ENCODE results near the gene CHRM5.

The CHRM5 gene

DNA sequence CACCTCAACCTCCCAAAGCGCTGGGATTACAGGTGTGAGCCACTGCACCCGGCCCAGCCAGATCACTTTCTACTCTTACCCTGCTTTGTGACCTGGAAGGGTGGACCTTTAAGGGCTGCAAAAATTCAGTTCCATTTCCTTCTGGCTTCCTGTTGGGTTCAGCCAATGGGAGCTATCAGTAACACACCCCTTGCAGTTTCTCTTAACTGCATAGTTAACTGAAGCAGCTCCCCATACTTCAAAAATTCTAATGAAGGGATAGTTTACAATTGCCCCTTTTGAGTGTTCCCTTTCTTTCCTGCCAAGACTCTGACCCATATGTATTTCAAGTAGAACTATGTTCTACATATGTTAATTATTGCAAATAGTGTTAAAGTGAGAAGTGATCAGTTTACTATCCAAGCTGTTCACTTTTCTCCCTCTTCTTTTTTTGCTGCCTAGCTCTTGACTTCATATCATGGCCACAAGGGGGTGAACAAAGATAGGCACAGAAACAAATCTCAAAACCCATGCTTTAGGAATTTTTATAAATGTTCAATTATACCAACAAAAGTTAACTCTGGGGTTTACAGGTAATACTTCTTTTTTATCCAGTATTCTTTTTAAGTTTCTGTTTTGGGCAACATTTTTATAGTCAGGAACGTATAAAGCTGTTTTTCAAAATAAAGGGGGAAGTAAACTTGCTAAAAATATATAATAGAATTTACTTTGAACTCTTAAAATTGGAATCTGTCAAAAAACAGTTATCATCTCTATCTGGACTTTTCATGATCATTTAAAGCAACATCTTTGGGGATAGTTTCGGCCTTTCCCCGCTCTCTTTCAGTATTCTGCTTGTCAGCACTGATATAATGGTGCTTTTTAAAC is 141.7 kb downstream of the CHRM5 start:
- TF ChIP-seq POLR2A (IDR thresholded peaks at IDR 0.05; ENCODE audit: extremely low read depth, insufficient read length), result no peak
- TF ChIP-seq, protein P1, sequence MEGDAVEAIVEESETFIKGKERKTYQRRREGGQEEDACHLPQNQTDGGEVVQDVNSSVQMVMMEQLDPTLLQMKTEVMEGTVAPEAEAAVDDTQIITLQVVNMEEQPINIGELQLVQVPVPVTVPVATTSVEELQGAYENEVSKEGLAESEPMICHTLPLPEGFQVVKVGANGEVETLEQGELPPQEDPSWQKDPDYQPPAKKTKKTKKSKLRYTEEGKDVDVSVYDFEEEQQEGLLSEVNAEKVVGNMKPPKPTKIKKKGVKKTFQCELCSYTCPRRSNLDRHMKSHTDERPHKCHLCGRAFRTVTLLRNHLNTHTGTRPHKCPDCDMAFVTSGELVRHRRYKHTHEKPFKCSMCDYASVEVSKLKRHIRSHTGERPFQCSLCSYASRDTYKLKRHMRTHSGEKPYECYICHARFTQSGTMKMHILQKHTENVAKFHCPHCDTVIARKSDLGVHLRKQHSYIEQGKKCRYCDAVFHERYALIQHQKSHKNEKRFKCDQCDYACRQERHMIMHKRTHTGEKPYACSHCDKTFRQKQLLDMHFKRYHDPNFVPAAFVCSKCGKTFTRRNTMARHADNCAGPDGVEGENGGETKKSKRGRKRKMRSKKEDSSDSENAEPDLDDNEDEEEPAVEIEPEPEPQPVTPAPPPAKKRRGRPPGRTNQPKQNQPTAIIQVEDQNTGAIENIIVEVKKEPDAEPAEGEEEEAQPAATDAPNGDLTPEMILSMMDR (IDR thresholded peaks at IDR 0.05; ENCODE audit: low read depth, low read length), result peak; percentile 69
- TF ChIP-seq, protein P2, sequence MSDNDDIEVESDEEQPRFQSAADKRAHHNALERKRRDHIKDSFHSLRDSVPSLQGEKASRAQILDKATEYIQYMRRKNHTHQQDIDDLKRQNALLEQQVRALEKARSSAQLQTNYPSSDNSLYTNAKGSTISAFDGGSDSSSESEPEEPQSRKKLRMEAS (IDR thresholded peaks at IDR 0.05; ENCODE audit: low read depth, low read length), result no peak
- TF ChIP-seq MYC (IDR thresholded peaks at IDR 0.05; ENCODE audit: low read depth, low read length), result no peak
- H3K4me3 ChIP-seq (ENCODE audit: low read depth, low read length), result no peak overlapping the region
- DNase-seq (ENCODE audit: low read depth), result peak; percentile 52

DNA sequence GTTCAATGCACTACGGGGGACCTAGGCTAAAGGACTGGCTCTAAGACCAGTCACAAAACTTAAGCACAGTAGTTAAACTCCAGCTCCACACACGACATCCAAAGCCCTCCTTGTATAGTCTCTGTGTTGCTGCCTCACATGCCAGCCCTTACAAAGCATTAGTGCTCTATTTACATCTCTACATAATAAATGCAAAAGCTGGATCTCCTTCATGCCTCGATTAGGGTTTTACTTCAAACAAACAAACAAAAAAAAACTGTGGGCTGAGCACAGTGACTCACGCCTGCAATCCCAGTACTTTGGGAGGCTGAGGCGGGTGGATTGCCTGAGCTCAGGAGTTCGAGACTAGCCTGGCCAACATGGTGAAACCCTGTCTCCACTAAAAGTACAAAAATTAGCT is 143.2 kb downstream of the CHRM5 start:
- no peak overlapping the region for H3K4me3 ChIP-seq (ENCODE audit: low read depth, low read length)
- no peak for TF ChIP-seq POLR2A (IDR thresholded peaks at IDR 0.05; ENCODE audit: extremely low read depth, insufficient read length)
- TF ChIP-seq MYC (IDR thresholded peaks at IDR 0.05; ENCODE audit: low read depth, low read length), result no peak
- TF ChIP-seq, protein P1 (IDR thresholded peaks at IDR 0.05; ENCODE audit: low read depth, low read length), result no peak
- TF ChIP-seq, protein P2 (IDR thresholded peaks at IDR 0.05; ENCODE audit: low read depth, low read length), result no peak
- no peak for DNase-seq (ENCODE audit: low read depth)

DNA sequence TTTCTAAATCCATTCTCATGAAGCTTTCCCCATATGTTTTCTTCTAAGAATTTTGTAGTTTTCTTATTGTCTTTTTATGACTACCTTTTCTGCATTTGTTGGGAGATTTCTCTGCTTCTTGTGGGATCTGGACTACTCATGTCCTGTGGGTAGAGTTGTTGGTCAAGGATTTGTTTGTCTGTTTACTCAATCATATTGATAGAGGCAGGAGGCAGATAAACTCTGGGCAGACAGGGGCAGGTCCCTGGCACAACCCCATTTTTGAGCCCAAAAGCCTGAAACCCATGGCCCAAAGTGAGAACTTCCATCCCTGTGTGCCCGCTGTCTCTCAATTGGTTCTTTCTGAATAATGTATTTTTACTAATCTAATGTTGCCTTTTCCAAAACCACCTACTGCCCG is 145.9 kb downstream of the CHRM5 start:
- TF ChIP-seq, protein P1 (IDR thresholded peaks at IDR 0.05; ENCODE audit: low read depth, low read length), result no peak
- TF ChIP-seq MYC (IDR thresholded peaks at IDR 0.05; ENCODE audit: low read depth, low read length), result no peak
- TF ChIP-seq, protein P2 (IDR thresholded peaks at IDR 0.05; ENCODE audit: low read depth, low read length), result no peak
- no peak for TF ChIP-seq POLR2A (IDR thresholded peaks at IDR 0.05; ENCODE audit: extremely low read depth, insufficient read length)
- H3K4me3 ChIP-seq (ENCODE audit: low read depth, low read length), result no peak overlapping the region
- DNase-seq (ENCODE audit: low read depth), result no peak

DNA sequence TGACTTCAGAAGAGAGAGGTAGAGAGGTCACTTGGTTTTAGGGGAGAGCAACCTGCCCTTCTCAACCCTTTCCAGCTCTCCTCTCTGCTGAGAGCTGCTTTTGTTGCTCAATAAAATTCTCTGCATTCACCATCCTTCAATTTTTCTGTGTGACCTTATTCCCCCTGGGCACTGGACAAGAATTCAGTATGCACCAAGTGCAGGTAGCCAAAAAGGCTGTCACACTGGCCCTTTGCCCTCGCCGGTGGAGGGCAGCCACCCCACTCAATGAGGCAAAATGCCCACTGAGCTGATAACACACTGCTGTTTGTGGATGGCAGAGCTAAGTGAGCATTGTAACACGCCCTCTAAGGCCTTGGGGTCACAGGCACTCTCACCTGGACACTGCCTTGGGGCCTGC is 146.4 kb downstream of the CHRM5 start:
- DNase-seq (ENCODE audit: low read depth), result no peak
- no peak overlapping the region for H3K4me3 ChIP-seq (ENCODE audit: low read depth, low read length)
- no peak for TF ChIP-seq MYC (IDR thresholded peaks at IDR 0.05; ENCODE audit: low read depth, low read length)

DNA sequence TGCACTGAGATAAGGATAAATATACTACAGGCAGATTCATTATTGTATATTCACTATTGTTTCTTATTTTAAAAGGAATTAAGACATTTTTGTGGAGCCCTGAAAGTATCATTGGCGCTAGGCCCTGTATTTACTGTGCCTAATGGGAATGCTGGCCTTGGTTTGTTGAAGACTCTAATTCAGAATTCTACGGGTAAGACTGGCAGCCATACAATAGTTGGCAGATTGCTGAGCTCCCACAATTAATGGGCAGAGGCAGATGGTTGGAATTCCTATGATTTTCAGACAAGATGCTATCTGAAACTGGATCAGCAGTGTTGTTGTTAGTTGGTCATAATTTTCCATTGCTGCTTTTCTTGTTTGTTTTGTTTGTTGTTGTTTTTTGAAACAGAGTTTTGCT is 148.3 kb downstream of the CHRM5 start:
- H3K4me3 ChIP-seq (ENCODE audit: low read depth, low read length), result no peak overlapping the region
- no peak for DNase-seq (ENCODE audit: low read depth)
- TF ChIP-seq MYC (IDR thresholded peaks at IDR 0.05; ENCODE audit: low read depth, low read length) (no peak), POLR2A (IDR thresholded peaks at IDR 0.05; ENCODE audit: extremely low read depth, insufficient read length) (no peak)
- TF ChIP-seq, protein P2 (IDR thresholded peaks at IDR 0.05; ENCODE audit: low read depth, low read length), result no peak
- TF ChIP-seq, protein P1 (IDR thresholded peaks at IDR 0.05; ENCODE audit: low read depth, low read length), result no peak

Measured in NB4 (cell line).